Mucosa of stomach (tissue), 1 donor: Measurements from ENCODE around the gene HAUS3.

Source experiments
- H3K27me3 ChIP-seq: one replicate; pipeline ENCODE4 v1.7.0; 2013; ENCODE audit warnings: mild to moderate bottlenecking, low read length; ENCODE audit not compliant: control insufficient read depth, insufficient read depth
- H3K36me3 ChIP-seq: one replicate; pipeline ENCODE4 v1.7.0; 2013; ENCODE audit warnings: low read length; ENCODE audit not compliant: control insufficient read depth, insufficient read depth
- H3K4me1 ChIP-seq: one replicate; pipeline ENCODE4 v1.7.0; 2013; ENCODE audit warnings: mild to moderate bottlenecking, low read length; ENCODE audit not compliant: control insufficient read depth, insufficient read depth
- H3K4me3 ChIP-seq: one replicate; pipeline ENCODE4 v1.7.0; 2013; ENCODE audit warnings: low read length
- H3K9ac ChIP-seq: one replicate; pipeline ENCODE4 v1.7.0; 2013; ENCODE audit warnings: mild to moderate bottlenecking, low read length, moderate library complexity
- H3K9me3 ChIP-seq: one replicate; pipeline ENCODE4 v1.7.0; 2013; ENCODE audit warnings: mild to moderate bottlenecking, low read length, moderate library complexity; ENCODE audit not compliant: control insufficient read depth
- donor health status: Pancreatic carcinoma.

The HAUS3 gene

GRCh38 chr4:2273221-2273620, 31.3 kb upstream of the HAUS3 start:
- no peaks in the 10 kb centered on the region for H3K9me3 ChIP-seq
- H3K36me3 ChIP-seq = no peaks in the 10 kb centered on the region
- H3K9ac ChIP-seq = no peak overlapping the region
- no peaks in the 10 kb centered on the region for H3K27me3 ChIP-seq
- H3K4me1 ChIP-seq = no peaks in the 10 kb centered on the region
- H3K4me3 ChIP-seq = no peak overlapping the region

GRCh38 chr4:2272828-2273120, 30.9 kb upstream of the HAUS3 start:
- Histone ChIP-seq H3K36me3 (no peaks in the 10 kb centered on the region), H3K9me3 (no peaks in the 10 kb centered on the region), H3K4me3 (no peak overlapping the region), H3K9ac (no peak overlapping the region), H3K4me1 (no peaks in the 10 kb centered on the region), H3K27me3 (no peaks in the 10 kb centered on the region)

- Histone ChIP-seq H3K4me3 (no peak overlapping the region), H3K9ac (no peak overlapping the region), H3K36me3 (no peaks in the 10 kb centered on the region), H3K27me3 (no peaks in the 10 kb centered on the region), H3K4me1 (no peaks in the 10 kb centered on the region), H3K9me3 (no peaks in the 10 kb centered on the region)
These were observed 30.3 kb upstream of the HAUS3 start for GRCh38 chr4:2272026-2272827.

GRCh38 chr4:2271279-2272025, 29.5 kb upstream of the HAUS3 start:
- H3K27me3 ChIP-seq = no peaks in the 10 kb centered on the region
- no peaks in the 10 kb centered on the region for H3K36me3 ChIP-seq
- H3K4me1 ChIP-seq = no peaks in the 10 kb centered on the region
- H3K4me3 ChIP-seq = no peak overlapping the region
- H3K9me3 ChIP-seq = no peaks in the 10 kb centered on the region
- H3K9ac ChIP-seq = no peak overlapping the region

DNA sequence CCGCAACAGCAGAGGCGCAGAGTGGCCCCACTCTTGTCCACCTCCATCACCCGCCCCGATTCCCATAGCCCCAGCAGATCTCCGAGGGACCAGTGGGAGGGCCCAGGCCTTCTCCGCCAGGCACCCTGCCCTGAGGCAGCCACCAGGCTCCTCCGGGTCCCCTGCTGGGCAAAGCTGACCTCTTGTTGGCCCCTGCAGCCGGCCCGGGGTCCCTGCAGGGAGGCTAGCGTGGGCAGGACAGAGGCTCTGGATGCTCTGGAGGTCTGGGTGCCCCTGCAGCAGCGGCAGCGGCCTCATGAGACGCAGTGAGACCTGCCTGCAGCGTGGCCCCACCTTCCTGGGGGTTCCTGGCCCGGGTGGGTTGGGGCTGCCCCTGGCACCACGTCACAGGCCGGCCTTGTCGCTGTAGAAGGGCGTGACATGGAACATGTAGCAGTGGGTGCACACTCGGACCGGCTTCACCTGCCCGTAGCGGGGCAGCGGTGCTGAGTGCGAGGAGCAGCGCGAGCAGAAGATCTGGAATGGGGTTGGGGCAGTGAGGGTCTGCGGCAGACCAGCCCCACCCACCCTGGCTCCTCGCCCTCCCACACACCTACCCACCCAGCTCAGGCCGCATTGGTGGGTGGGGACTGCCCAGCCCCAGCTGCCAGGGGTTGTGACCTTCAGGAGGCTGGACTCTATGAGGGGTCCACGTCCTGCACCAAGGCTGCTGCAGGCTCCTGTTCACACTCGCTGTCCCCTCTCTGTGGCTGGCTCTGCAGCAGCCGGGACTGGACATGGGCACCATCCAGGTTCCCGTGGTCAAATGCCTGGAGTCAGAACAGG, 28.6 kb upstream of the HAUS3 start:
- Histone ChIP-seq H3K36me3 (no peaks in the 10 kb centered on the region), H3K9ac (no peak overlapping the region), H3K4me1 (no peaks in the 10 kb centered on the region)

DNA sequence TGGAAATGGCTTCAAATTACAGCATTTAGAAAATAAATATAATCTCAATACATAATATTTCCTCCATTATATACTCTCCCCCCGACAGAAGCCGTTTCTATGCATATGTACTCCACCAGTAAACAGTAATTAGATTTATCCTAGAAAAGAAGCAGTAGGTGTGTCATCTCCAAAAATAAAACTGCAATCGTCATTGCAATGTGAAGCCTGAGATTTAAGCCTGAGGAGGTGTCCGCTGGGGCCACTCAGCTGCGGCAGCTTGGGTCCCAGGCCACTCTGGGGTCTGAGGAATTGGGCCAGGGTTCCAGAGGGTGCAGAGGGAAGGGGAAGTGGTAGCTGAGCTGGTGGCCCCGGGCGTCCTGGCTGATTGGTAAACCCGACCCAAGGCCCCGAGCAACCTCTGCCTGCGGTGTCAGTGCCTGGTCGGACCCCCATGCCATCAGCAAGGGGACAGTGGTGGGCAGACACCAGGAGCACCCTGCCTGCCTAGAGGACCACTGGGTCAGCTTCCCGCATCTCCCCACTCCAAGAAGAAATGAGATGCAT, 27.8 kb upstream of the HAUS3 start:
- H3K9ac ChIP-seq = no peak overlapping the region
- H3K9me3 ChIP-seq = no peaks in the 10 kb centered on the region
- no peak overlapping the region for H3K4me3 ChIP-seq

More for the DNA sequence above, 28.6 kb upstream of the HAUS3 start:
- no peaks in the 10 kb centered on the region for H3K27me3 ChIP-seq
- no peak overlapping the region for H3K4me3 ChIP-seq
- no peaks in the 10 kb centered on the region for H3K9me3 ChIP-seq

DNA sequence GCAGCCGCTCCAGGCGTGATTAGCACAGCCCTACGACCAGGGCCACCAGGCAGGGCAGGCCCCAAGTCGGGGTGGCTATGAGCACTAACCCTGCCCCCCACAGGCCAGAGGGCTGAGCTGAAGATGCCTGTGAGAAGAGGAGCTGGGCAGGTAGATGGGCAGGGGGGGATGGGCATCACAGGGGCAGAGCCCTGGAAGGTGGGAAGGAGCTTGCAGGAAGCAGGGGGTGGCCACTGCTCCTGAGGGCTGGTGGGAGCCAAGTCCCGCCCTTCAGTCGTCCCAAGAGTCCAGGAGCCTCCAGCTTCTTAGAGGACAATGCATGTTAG, 27.2 kb upstream of the HAUS3 start:
- H3K9me3 ChIP-seq = no peaks in the 10 kb centered on the region
- H3K9ac ChIP-seq = no peak overlapping the region
- no peaks in the 10 kb centered on the region for H3K36me3 ChIP-seq
- no peaks in the 10 kb centered on the region for H3K4me1 ChIP-seq
- no peak overlapping the region for H3K4me3 ChIP-seq
- H3K27me3 ChIP-seq = no peaks in the 10 kb centered on the region

More for the DNA sequence above, 27.8 kb upstream of the HAUS3 start:
- H3K36me3 ChIP-seq = no peaks in the 10 kb centered on the region
- no peaks in the 10 kb centered on the region for H3K4me1 ChIP-seq
- no peaks in the 10 kb centered on the region for H3K27me3 ChIP-seq

GRCh38 chr4:2268357-2269205, 26.7 kb upstream of the HAUS3 start:
- no peaks in the 10 kb centered on the region for H3K4me1 ChIP-seq
- no peak overlapping the region for H3K9ac ChIP-seq
- H3K9me3 ChIP-seq = no peaks in the 10 kb centered on the region
- H3K4me3 ChIP-seq = no peak overlapping the region
- H3K27me3 ChIP-seq = no peaks in the 10 kb centered on the region
- H3K36me3 ChIP-seq = no peaks in the 10 kb centered on the region

- no peaks in the 10 kb centered on the region for H3K27me3 ChIP-seq
- peaks cover 2% of the 10 kb centered on the region for H3K4me1 ChIP-seq
- no peak overlapping the region for H3K4me3 ChIP-seq
- no peaks in the 10 kb centered on the region for H3K36me3 ChIP-seq
- H3K9ac ChIP-seq = no peak overlapping the region
- no peaks in the 10 kb centered on the region for H3K9me3 ChIP-seq
These were observed 25.9 kb upstream of the HAUS3 start for GRCh38 chr4:2267841-2268240.

GRCh38 chr4:2267320-2267811, 25.4 kb upstream of the HAUS3 start:
- no peaks in the 10 kb centered on the region for H3K36me3 ChIP-seq
- no peaks in the 10 kb centered on the region for H3K9me3 ChIP-seq
- H3K4me1 ChIP-seq = peaks cover 6% of the 10 kb centered on the region
- no peaks in the 10 kb centered on the region for H3K27me3 ChIP-seq
- no peak overlapping the region for H3K4me3 ChIP-seq
- H3K9ac ChIP-seq = no peak overlapping the region

- no peak overlapping the region for H3K9ac ChIP-seq
- no peaks in the 10 kb centered on the region for H3K9me3 ChIP-seq
- no peaks in the 10 kb centered on the region for H3K27me3 ChIP-seq
- H3K4me3 ChIP-seq = no peak overlapping the region
- H3K4me1 ChIP-seq = peaks cover 6% of the 10 kb centered on the region
- H3K36me3 ChIP-seq = no peaks in the 10 kb centered on the region
These were observed 24.9 kb upstream of the HAUS3 start for GRCh38 chr4:2266821-2267220.
